Stimulated activated CD8-positive, alpha-beta memory T cell treated with anti-CD3 and anti-CD28 coated beads, Interleukin-2, amount 100 ng/mL, for 1 hour (primary cell): ENCODE data around the gene SSBP4.

Experiments used
- DNase-seq, 2 donors: peaks; one replicate each; pipeline ENCODE4 v3.0.0-alpha.2; 2020; ENCODE audit warnings: low read depth in 2 of 2

Gene SSBP4

DNA sequence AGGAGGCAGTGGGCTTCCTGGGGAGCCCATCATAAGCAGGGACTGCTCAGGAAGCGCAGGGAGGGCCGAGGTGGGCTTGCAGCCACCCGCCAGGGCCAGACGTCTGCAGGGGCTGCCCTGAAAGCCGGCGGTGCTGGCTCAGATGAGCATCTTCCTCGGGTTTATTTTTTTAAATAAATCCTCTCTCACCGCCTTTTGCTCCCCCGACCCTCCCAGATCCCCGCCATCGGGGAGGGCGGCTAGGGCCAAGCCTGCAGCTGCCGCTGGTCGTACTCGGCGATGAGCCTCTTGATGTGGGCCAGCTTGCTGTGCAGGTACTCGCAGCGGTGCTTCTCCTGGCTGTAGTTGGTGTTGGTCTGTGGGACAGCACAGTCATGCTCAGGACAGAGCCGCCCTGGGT is 25.3 kb downstream of the SSBP4 start:
- DNase-seq = no peak

DNA sequence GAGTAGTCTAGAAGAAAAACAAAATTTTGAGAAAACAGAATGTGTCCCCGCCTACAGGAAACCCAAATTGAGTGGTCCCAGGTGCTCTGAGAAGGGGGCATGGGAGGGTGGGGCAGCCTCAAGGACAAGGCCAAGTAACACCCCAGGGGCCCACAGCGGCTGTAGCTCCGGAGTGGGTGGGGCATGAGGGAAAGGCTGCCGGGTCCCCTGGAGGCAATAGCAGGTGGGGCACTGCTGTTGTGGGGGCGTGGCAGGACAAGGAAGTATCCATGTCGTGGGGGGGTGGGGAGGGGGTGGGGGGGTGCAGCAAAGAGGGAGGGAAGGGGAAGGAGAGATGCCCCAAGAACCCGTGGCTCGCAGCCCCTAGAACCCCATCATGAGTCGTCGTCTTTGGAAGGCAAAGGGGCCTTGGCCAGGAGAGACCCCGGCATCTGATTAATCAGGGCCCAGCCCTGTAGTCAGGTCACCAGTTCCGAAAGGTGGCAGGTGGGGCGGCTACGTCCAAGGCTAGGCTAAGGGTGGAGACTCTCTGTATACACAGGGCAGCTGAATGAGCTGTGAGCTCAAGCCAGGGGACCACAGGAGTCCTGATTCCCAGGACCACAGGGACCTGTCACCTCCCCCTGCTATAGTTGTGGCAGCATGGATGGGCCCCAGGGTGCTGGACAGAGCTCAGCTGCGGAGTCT is 26.2 kb downstream of the SSBP4 start:
- DNase-seq = no peak

DNA sequence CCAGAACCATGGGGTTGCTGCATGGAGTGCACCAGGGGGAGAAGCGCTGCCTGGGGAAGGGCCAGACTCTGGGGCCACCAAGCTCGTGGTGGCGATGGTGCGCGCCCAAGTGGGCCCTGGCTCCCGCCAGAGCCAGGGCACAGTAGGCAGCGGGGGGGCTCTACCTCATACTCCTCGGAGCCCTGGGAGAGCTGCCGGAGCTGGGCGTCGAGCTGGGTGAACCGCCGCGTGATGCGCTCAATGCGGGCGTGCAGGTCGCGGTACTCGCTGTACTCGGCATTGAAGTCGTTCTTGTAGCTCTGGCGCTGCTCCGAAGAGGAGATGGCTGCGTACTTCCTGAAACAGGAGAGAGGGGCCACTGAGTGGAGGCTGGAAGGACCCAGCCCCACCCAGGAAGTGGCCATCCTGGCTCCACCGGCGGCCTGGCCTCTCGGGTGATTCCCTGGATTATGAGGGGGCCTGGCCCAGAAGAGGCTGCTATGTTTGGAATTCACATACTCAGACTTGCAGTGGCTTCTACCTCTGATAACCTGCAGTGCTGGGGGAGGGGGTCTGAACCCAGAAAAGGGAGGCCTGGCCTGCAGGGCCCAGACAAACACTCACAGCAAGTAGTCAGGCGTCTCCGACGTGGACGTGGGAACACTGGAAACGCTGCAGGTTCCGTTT is 27.1 kb downstream of the SSBP4 start:
- DNase-seq = no peak

DNA sequence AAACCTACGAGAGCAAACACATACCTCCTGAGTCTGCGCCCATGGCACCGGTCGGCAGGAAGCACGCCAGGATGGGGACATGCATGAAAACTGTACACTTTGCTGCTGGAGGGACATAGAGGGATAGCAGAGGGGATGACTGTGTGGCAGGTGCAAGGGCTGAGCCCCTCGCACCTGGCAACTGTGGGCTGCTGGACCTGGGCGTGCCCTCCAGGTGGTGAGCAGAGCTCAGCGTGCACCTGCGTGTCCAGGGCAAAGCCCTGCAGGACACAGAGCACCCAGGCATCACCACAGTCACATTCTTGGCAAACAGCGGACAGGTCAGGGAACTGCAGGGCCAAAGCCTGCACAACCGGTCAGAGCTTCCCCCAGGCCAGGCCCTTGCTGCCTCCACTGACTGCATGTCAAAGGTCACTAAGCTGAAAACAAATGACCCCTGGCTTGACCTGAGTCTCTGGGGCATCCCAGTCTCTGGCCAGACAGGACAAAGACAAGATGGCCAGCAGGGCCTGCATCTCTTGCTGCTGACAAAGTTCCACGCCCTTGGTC is 27.7 kb downstream of the SSBP4 start:
- DNase-seq = no peak

GRCh38 chr19:18449552-18449951 is 30.4 kb downstream of the SSBP4 start:
- DNase-seq = no peak

- no peak for DNase-seq
These were observed 31.1 kb downstream of the SSBP4 start for GRCh38 chr19:18450021-18450930.

DNA sequence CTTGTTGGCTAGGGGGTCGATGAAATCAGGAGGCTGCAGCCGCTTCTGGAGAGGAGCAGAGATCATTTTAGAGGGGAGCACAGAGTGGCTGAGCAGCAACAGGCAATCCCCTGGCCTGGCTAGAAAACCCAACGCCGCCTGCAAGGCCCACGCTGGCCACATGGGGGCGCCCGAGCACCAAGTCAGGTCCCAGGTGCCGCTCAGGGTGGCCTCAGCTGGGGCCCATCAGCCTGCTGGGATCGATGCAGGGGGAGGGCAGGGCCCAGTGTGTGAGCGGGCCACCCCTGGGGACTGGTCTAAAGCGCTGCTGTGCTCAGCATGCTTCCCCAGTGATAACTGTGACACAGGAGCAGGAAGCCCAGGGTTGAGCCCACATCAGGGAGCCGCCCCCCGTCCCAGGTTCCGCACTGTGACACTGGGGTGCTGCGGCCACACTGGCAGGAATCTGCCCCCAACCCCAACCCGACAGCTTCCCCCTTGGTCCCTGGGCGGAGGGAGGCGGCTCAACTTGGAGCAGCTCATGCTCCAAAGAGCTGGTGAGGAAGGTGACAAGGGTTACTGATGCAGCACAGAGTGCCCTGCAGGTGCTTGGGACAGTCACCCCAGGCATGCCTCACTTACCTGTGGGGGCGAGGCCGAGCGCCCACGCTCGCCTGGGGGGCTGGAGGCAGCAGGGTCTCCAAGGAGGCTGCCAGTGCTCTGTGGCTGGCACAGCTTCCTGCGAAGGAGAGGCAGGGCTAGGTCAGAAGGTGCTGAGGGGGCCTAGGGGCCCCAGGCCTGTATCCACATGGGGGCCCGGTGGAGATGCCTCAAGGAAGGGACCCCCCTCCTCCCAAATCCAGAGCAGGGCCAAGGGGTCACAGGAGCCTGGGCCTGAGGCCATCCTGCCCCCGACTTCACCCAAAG is 32.0 kb downstream of the SSBP4 start:
- peak; percentile 76 to 80 for DNase-seq

DNA sequence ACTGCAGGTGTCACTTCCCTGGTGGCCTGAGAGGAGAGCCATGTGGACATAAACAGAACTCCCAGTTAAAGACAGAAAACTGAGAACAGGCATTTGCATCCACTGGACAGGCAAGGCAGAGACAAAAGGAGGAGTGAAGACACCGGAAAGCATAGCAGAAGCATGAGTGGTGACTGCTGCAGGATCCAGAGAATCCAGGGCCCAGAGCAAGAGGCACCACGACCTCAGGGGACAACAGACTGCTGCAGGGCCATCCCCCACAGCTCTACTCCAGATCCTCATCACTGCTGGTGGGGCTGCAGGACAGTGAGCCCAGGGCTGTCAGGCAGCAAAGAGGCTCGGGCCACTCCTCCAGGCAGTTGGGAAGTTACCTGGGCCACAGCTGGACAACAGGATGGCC is 33.2 kb downstream of the SSBP4 start:
- no peak for DNase-seq

GRCh38 chr19:18453269-18454024 is 34.2 kb downstream of the SSBP4 start:
- no peak for DNase-seq

DNA sequence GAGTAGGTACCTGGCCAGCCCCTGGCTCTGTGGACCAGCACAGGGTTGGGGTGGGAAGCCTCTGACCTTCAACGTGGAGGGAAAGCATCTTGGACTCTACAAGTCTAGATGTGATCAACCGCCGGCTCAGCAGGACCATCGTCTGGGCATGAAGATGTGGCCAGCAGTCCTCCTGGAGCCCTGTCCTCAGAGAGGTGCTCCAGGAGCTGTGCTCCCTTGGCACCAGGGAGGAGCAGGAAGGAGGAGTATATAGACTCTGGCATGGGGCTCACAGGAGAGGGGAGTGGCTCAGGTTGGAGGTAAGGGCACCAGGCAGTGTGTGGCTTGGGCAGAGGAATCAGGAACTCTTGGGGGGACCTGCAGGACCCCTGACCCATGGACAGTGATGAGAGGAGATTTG is 37.1 kb downstream of the SSBP4 start:
- no peak for DNase-seq

GRCh38 chr19:18456974-18457373 is 37.8 kb downstream of the SSBP4 start:
- no peak for DNase-seq

- DNase-seq = no peak
These were observed 38.5 kb downstream of the SSBP4 start for GRCh38 chr19:18457483-18458331.

GRCh38 chr19:18460900-18461299 is 41.7 kb downstream of the SSBP4 start:
- DNase-seq = no peak

DNA sequence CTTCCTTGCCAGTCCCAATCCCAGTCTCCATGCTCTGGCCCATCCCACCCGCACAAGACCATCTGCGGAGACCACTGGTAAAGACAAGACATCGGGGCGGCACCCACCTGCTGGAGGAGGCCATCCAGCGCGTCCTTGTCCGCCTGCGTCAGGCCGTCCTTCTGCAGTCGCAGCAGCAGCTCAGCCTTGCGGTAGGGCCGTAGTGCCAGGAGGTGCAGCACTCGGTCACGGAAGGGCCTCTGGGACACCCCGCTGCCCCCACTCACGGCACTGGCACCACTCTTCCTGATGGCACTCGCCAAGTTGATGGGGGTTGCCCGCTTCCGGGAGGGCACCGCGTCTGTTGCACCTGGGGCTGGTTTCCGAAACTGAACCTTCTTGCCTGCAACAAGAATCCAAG is 42.3 kb downstream of the SSBP4 start:
- DNase-seq = no peak

- no peak for DNase-seq
These were observed 45.4 kb downstream of the SSBP4 start for GRCh38 chr19:18464646-18465045.

DNA sequence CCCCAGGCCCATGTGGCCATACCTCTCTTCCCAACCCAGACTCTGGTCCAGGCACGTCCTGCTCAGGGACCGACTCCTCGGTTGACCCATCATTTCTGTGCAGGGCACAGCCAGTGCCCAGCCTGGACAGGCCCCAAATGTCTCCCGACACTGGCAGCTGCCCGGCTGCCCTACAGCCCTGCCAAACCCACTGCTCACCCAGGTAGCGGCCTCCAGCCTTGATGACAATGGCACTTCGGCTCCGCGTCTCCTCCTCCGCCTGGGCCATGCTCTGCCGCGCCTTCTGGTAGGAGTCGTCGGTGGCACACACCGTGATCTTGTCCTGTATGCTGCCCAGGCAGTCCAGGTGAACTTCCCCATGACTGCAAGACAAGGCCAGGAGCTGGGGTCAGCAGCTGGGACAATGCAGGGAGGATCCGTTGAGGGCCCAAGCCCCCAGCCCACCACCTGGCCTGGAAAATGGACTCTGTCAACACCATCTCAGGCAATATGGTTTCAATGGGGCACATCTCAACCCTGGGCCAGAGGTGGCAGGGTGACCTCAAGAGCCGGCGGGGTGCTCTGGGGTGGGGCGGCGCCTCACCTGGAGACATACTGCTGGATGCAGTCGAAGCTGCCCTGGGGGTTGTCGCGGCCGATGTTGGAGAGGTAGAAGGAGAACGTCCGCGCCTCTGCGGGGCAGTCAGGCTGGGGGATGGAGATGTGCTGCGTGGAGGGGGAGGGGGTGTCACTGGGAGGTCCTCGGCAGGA is 46.2 kb downstream of the SSBP4 start:
- DNase-seq = no peak

DNA sequence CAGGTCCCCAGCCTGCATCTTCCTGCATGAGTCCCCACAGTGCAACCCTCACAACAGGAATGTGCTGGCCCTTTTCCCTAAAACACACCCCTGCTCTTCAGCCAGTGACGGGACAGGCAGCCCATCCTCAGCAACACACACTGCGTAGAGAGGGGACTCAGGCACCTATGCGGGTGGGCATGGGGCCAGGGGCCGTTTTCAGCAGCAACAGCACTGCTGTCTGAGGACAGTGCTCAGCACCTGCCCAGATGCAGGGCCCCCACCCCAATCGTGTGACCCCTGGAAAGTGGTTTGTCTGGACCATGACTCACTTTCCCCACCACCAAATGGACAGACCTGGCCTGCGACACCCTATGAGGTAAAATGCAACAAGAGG is 46.8 kb downstream of the SSBP4 start:
- no peak for DNase-seq

- no peak for DNase-seq
These were observed 47.2 kb downstream of the SSBP4 start for GRCh38 chr19:18466354-18466753.

- no peak for DNase-seq
These were observed 48.8 kb downstream of the SSBP4 start for GRCh38 chr19:18467978-18468377.
